Upper lobe of left lung (tissue), 6 donors: Measurements from ENCODE around the gene TNC. TPM values are rescaled to one million over a fixed set of nuclear protein-coding genes. Genes with fewer than 3 reads are reported as not detected.

Experiments used
- ATAC-seq, 2 donors: fragments of 200-7000 bp; cut with Tn5 transposase; one replicate each; pipeline ENCODE4 v1.9.1; 2022; ENCODE audit warnings: mild to moderate bottlenecking in 2 of 2, moderate library complexity in 2 of 2; ENCODE audit not compliant: low FRiP score in 2 of 2
- DNase-seq, 2 donors: peaks; one replicate each; pipeline ENCODE4 v3.0.0-alpha.2; 2019 to 2020
- H3K27ac ChIP-seq, 4 donors: fragments of 200-600 bp; sonication (generic); one replicate each; pipeline ENCODE4 v1.5.1; 2016 to 2019
- H3K27me3 ChIP-seq, 4 donors: fragments of 200-600 bp; sonication (generic); one replicate each; pipeline ENCODE4 v1.5.1; 2017 to 2019
- H3K36me3 ChIP-seq, 4 donors: fragments of 200-600 bp; sonication (generic); one replicate each; pipeline ENCODE4 v1.5.1; 2016 to 2019
- H3K4me1 ChIP-seq, 4 donors: fragments of 200-600 bp; sonication (generic); one replicate each; pipeline ENCODE4 v1.5.1; 2018 to 2019
- H3K4me3 ChIP-seq, 4 donors: fragments of 200-600 bp; sonication (generic); one replicate each; pipeline ENCODE4 v1.5.1; 2017 to 2019; ENCODE audit warnings: mild to moderate bottlenecking in 2 of 4, moderate library complexity in 1 of 4
- H3K9me3 ChIP-seq, 4 donors: fragments of 200-600 bp; sonication (generic); one replicate each; pipeline ENCODE4 v1.5.1; 2018 to 2019
- EP300 ChIP-seq, 4 donors: sonication (generic); formaldehyde crosslinking; IDR thresholded peaks; one replicate each; pipeline ENCODE4 v1.5.1; 2017; ENCODE audit warnings: antibody characterized with exemption in 4 of 4, control low read depth in 2 of 4
- POLR2A ChIP-seq, 4 donors: fragments of 450-650 bp; IDR thresholded peaks; one replicate each; pipeline ENCODE4 v1.5.1; 2016 to 2017; ENCODE audit warnings: antibody characterized with exemption in 4 of 4, mild to moderate bottlenecking in 2 of 4
- POLR2AphosphoS5 ChIP-seq, 2 donors: sonication (generic); formaldehyde crosslinking; IDR thresholded peaks; one replicate each; pipeline ENCODE4 v1.5.1; 2017; ENCODE audit warnings: antibody characterized with exemption in 2 of 2
- WGBS, 2 donors: methylation state at CpG; one replicate each; pipeline ENCODE4 v1.1.5; 2017 to 2018; 5-methylcytosine and 5-hydroxymethylcytosine counted together
- total RNA-seq, 6 donors: library from RNA; depleted of rRNA in 4 of 6; stranded (reverse); fragments of >200 nt in 4 of 6; gene quantifications; one replicate each; pipeline versions ENCODE4 v1.1.0 to v1.2.1, GENCODE V29; 2016 to 2021
- TF ChIP-seq, protein P1 (sequence below), 6 experiments: fragments of 450-650 bp in 4 of 6; fragments of 200-600 bp in 2 of 6; sonication (generic) in 2 of 6; IDR thresholded peaks; one replicate each; pipeline ENCODE4 v1.5.1; 2016 to 2019; ENCODE audit warnings: antibody characterized with exemption in 6 of 6
- donor health status: DM: no; HTN: no; CAD: no; lungs with moderate emphysema.
- donor health status: DM: no; HTN: yes; CAD: no; lungs with severe emphysema.

The TNC gene
- total RNA-seq, 6 donors from 2014 or later = 7.3 to 53.5 (median 23.8) TPM

DNA sequence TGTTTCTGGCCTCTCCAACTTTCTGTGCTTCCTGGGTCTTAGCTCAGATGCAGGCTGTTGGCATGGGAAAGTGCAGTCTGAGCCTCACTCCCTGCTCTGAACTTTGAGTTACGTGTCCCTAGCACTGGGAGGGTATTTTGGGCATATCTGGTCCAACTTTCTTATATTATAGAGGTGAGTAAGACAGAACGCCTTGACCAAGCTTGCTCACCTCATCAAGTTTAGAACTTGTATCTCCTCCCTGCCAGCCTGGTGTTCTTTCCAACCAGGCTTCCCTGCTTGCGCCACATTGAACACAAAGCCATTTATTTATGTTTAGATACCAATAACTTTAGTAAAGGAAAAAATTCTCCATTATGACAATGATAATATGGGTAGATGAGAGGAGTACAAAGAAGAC lies 33.2 kb downstream of the TNC start:
- Histone ChIP-seq H3K4me3 (no peak overlapping the region), H3K36me3 (peaks cover 0 to 3% (median 0%) of the 10 kb centered on the region in 4 donors), H3K4me1 (no peaks in the 10 kb centered on the region), H3K27ac (no peak overlapping the region), H3K27me3 (no peaks in the 10 kb centered on the region), H3K9me3 (no peaks in the 10 kb centered on the region)
- WGBS, 2 donors = 82 to 92% methylated on average over 3 of the region's 3 CpGs
- DNase-seq (no peak), ATAC-seq (no peak)
- TF ChIP-seq, protein P1, sequence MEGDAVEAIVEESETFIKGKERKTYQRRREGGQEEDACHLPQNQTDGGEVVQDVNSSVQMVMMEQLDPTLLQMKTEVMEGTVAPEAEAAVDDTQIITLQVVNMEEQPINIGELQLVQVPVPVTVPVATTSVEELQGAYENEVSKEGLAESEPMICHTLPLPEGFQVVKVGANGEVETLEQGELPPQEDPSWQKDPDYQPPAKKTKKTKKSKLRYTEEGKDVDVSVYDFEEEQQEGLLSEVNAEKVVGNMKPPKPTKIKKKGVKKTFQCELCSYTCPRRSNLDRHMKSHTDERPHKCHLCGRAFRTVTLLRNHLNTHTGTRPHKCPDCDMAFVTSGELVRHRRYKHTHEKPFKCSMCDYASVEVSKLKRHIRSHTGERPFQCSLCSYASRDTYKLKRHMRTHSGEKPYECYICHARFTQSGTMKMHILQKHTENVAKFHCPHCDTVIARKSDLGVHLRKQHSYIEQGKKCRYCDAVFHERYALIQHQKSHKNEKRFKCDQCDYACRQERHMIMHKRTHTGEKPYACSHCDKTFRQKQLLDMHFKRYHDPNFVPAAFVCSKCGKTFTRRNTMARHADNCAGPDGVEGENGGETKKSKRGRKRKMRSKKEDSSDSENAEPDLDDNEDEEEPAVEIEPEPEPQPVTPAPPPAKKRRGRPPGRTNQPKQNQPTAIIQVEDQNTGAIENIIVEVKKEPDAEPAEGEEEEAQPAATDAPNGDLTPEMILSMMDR (IDR thresholded peaks at IDR 0.05) = no peak
- TF ChIP-seq POLR2AphosphoS5 (IDR thresholded peaks at IDR 0.05) = no peak
- no peak for TF ChIP-seq POLR2A (IDR thresholded peaks at IDR 0.05)
- no peak for TF ChIP-seq EP300 (IDR thresholded peaks at IDR 0.05)

DNA sequence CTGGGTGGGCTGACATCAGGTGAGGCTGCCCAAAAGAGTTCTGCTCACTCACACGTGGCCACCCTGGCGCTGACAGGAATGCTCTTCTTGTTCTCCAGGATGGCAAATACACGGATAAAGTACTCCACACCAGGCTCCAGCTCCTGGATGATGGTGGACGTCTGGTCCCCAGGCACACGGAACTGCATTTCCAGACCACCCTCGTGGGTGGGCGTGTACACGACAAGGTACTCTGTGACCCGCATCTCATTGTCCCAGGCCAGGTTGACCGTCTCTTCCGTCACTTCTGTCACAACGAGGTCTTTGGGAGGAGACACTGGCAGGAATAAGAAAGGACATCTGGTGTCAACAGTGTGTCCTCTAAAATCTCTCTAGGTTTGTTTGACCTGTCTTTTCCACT lies 33.8 kb downstream of the TNC start:
- ATAC-seq = no peak
- WGBS, 2 donors = 91 to 93% methylated on average over 12 of the region's 12 CpGs
- Histone ChIP-seq H3K27me3 (no peaks in the 10 kb centered on the region), H3K4me3 (no peak overlapping the region), H3K4me1 (no peaks in the 10 kb centered on the region), H3K36me3 (peaks cover 0 to 3% (median 0%) of the 10 kb centered on the region in 4 donors), H3K9me3 (no peaks in the 10 kb centered on the region), H3K27ac (no peak overlapping the region)
- no peak for DNase-seq
- TF ChIP-seq EP300 (IDR thresholded peaks at IDR 0.05) (no peak), POLR2AphosphoS5 (IDR thresholded peaks at IDR 0.05) (no peak), POLR2A (IDR thresholded peaks at IDR 0.05) (no peak)
- TF ChIP-seq, protein P1 (IDR thresholded peaks at IDR 0.05) = no peak

DNA sequence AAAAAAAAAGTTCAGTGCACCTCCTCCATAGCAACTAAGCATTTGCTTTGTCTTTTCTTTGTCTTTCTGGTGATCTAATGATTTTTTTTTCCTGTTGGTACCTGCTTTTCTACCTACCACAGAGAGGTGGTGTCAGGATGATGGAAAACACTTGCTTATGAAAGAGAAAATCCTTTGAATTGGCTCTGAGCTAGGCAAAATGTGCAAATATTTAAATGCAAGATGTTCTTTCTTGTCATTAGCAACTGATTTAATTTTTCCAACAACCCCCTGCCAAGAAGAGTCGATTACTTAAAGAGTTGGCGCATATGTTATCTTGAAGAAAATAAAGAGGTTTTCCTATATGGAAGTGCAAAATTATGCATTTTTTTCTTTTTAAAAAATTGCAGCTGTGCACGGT lies 37.7 kb downstream of the TNC start:
- peaks cover 0 to 7% (median 0%) of the 10 kb centered on the region in 4 donors for H3K36me3 ChIP-seq
- H3K9me3 ChIP-seq = no peaks in the 10 kb centered on the region
- TF ChIP-seq, protein P1 (IDR thresholded peaks at IDR 0.05) = no peak
- TF ChIP-seq EP300 (IDR thresholded peaks at IDR 0.05) (no peak), POLR2AphosphoS5 (IDR thresholded peaks at IDR 0.05) (no peak), POLR2A (IDR thresholded peaks at IDR 0.05) (no peak)
- no peak for ATAC-seq
- H3K4me1 ChIP-seq = no peaks in the 10 kb centered on the region
- no peak overlapping the region for H3K27ac ChIP-seq
- 77 to 85% methylated on average over 3 of the region's 3 CpGs for WGBS, 2 donors
- H3K27me3 ChIP-seq = no peaks in the 10 kb centered on the region
- no peak overlapping the region for H3K4me3 ChIP-seq
- DNase-seq = no peak

DNA sequence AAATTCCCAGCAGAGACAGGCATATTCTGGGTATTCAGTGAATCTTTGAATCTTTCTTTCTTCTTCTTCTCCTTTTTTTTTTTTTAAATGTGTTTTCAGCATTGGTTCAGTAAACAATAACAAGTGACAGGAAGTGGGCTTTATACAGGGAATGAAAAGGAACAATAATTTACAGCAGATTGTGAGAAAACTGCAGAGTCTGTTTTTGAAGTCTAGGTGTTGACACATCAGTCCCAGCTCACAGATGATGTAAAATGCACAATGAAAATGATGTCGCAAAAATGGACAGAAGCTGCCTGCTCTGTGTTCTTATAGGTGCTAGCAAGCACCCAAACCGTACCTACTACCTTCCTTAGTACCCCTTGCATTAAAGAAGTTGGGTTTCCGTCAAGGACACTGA lies 38.8 kb downstream of the TNC start:
- WGBS, 2 donors = 81 to 83% methylated on average over 3 of the region's 3 CpGs
- no peak overlapping the region for H3K27ac ChIP-seq
- DNase-seq (no peak), ATAC-seq (no peak)
- H3K9me3 ChIP-seq = no peaks in the 10 kb centered on the region
- TF ChIP-seq, protein P1 (IDR thresholded peaks at IDR 0.05) = no peak
- TF ChIP-seq POLR2AphosphoS5 (IDR thresholded peaks at IDR 0.05) = no peak
- peaks cover 0 to 7% (median 0%) of the 10 kb centered on the region in 4 donors for H3K36me3 ChIP-seq
- no peak overlapping the region for H3K4me3 ChIP-seq
- H3K27me3 ChIP-seq = no peaks in the 10 kb centered on the region
- no peaks in the 10 kb centered on the region for H3K4me1 ChIP-seq

DNA sequence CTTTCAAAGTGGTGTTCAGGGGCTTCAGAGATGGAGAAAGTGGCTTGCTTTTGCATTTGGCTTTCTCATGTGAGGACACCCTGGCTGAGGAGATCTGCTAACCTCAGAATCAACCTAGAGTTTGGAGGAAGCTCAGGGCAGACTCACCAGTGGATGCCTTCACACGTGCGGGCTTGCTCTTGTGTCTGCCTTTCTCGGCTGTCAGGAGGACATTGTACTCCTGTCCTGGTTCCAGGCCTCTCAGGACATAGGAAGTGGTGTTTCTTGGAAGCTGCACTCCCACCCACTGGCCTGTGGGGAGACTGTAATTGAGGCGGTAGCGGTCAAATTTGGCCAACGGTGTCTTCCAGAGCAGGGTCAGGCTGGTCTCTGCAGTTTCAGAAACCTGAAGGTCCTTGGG lies 44.5 kb downstream of the TNC start:
- DNase-seq (no peak), ATAC-seq (no peak)
- 89 to 97% methylated on average over 4 to 6 of the region's 6 CpGs for WGBS, 2 donors
- Histone ChIP-seq H3K4me1 (no peaks in the 10 kb centered on the region), H3K9me3 (no peaks in the 10 kb centered on the region), H3K27me3 (no peaks in the 10 kb centered on the region), H3K36me3 (peaks cover 0 to 3% (median 0%) of the 10 kb centered on the region in 4 donors), H3K4me3 (no peak overlapping the region), H3K27ac (no peak overlapping the region)
- TF ChIP-seq, protein P1 (IDR thresholded peaks at IDR 0.05) = no peak
- no peak for TF ChIP-seq POLR2A (IDR thresholded peaks at IDR 0.05)
- TF ChIP-seq POLR2AphosphoS5 (IDR thresholded peaks at IDR 0.05) = no peak
- TF ChIP-seq EP300 (IDR thresholded peaks at IDR 0.05) = no peak
